Loucy (cell line): ENCODE data around the gene TMEM234.

Experiments
- CTCF ChIP-seq: fragments of 200-600 bp; sonication (generic); conservative IDR thresholded peaks from 2 replicates; pipeline ENCODE4 v1.5.1; 2014; ENCODE audit warnings: mild to moderate bottlenecking, antibody characterized with exemption, low read length
- EZH2phosphoT487 ChIP-seq: fragments of 200-600 bp; IDR thresholded peaks from 2 replicates; pipeline ENCODE4 v1.6.1; 2018; ENCODE audit warnings: antibody characterized with exemption, mild to moderate bottlenecking, moderate library complexity, borderline replicate concordance

DNA sequence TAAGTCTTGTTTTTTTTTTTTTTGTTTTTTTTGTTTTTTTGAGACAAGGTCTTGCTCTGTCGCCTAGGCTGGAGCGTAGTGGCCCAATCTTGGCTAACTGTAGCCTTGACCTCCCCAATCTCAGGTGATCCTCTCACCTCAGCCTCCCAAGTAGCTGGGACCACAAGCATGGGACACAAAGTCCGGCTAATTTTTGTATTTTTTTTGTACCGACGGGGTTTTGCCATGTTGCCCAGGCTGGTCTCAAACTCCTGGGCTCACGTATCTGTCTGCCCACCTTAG is 35.0 kb upstream of the TMEM234 start:
- TF ChIP-seq CTCF, result no peak
- TF ChIP-seq EZH2phosphoT487, result no peak
